Measurements from ENCODE around the gene GGCT.

GGCT gene

DNA sequence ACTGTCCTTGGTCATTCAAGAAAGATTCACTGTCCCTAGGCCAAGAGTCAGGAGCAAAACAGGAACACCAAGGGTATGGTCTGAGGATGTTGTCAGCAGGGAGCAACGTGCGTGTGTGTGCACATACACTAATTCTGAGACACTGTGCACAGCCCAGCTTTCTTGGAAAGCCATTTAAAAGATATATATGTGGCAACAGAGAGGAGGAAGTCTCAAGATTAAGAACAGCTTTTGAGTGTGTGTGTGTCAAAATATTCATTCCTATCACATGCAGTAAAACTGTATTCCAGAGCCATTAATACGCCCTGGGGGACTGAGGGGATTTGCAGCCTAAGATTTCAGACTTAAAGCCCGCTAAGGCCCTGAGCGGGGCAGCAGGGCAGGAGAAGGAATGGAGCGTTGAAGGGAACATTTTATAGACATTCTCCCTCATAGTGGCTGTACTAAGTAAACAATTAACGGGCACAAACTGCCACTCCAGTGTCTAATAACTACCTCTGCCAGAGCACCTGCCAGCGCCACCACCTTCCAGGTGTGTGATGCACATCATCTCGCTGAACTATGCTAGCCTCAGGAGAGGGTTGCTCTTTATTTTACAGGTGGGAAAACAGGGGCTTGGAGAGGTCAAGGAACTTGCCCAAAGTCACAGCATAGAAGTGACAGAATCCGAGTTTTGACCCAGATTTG lies 28.0 kb downstream of the GGCT start:
- DNase-seq = no peak

DNA sequence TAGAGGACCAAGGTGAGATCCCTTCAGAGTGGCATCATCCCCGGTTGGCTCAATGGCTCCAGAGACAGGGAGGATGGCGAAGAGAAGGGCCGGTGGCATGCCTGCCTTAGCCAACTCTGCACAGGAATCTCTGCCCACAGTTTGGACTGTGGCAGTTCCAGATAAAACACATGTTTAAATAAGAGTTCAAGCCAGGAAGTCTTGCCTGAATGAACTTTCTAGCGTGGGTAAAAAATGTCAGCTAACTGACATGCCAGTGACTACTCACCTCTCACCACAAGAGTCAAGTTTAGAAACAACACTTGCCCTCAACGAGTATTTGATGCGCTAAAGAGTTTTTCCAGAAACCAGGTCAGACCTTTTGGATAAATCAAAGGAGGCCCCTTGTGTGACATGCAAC lies 29.0 kb downstream of the GGCT start:
- no peak for DNase-seq

DNA sequence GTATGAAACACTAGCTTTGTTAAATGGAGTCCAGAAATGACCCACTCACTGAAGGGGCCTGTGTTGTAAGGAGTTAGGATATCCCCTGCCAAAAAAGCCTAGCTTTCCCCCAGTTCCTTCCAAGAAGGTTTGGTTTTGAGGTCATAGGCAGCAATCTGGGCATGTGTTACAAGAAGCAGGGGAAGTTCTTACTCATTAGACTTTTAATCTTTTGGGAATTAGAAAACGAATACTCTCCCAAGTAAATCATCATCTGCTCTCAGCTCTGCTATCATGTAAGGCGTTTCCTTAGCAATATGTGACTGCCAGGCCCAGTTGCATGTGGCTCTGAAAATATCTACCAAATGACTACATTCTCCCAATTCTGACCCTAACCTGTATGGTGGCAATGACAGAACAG lies 29.7 kb downstream of the GGCT start:
- no peak for DNase-seq

DNA sequence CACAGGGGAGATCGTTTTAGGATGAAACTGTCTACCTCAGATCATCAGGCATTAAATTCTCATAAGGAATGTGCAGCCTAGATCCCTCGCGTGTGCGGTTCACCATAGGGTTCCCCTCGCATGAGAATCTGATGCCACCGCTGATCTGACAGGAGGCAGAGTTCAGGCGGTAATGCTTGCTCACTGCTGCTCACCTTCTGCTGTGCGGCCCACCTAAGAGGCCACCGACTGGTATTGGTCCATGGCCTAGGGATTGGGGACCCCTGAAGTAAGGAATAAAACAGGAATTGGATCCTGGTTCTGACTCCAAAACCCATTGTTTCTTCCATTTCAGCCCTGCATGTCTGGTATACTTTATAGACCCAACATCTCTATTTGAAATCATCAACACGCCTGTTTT lies 30.1 kb downstream of the GGCT start:
- no peak for DNase-seq

DNA sequence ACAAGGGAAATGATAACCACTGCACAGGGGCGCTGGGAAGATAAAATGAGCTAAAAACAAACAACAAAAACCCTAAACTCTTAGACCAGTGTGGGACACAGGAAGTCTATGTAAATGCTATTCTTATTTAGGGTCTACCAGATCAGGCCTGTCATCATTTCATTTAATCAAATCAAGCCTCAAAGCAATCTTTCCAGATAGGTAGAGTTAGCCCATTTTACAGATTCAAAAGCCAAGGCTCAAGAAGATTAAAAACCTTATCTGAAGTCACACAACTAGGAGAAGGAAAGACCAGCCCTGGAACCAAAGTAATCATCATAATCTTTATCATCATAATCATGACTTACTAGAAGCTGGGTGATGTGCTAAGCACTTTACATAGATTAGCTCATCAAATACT lies 30.7 kb downstream of the GGCT start:
- no peak for DNase-seq

DNA sequence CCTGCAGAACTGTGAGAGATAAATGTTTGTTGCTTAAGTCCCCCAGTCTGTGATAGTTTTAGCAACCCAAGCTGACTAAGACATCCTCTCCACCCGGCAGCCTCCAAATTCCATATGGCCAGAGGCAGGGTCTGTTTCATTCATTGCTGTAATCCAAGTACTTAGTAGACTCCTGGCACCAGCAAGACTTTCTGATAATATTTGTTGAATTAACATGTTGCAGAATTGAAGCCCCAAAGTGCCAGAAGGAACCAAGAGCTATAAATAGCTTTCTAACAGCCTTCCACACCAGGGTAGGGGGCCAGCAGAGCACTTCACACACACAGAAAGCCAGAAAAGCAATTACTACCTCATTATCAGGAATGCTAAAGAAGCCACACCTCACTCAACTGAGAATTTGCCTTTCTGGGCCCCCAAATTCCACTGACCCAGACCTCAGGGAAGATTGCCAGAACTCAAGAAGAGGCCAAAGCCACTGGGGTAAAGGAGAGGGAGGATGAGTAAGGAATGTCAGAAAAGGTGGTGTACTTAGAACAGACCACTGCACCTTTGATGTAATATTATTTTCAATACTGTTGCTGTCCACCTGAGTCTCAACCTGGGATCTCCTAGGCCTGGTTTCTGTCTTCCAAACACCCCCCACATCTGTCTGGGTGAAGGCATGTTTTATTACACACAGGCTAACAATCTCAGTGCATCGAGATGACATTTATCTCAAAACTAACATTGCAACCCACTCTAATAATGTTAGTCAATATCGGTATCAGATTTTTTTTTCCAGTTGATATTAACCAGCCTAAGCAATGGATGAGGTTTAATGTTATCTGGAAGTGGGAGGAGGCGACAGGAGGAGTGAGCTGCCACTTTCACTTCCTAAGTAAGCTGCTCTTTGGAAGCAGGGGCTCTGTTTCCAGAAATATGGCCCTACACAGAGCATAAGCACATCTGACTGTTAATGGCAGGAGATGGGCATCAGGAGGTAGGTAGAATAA lies 31.5 kb downstream of the GGCT start:
- no peak for DNase-seq

DNA sequence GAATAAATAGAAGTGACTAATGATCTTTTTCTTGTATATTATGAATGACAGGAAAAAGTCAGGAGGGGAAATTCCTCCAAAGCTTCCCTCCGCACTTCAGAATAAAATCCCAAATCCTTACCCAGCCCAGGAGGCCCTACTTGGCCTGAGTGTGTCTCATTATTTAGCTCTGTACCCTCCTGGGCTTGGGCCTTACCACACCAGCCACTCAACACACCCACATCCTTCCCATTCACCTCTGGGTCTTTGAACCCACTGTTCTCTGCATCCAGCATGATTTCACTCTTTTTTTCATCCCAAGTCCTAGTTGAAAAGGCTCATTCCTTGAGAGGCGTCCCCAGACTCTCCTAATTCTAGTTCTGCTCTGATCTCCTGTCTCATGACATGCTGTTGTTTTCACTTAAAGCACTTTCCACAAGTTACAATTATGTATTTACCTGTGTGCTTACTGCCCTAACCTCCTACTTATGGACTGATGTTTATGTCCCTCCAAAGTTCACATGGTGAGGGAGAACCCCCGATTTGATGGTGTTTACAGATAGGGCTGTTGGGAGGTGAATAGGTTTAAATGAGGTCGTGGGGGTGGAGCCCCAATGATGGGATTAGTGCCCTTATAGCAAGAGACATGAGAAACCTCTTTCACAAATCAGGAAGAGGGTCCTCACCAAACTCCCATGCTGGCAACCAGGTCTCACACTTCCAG lies 32.4 kb downstream of the GGCT start:
- DNase-seq = no peak

DNA sequence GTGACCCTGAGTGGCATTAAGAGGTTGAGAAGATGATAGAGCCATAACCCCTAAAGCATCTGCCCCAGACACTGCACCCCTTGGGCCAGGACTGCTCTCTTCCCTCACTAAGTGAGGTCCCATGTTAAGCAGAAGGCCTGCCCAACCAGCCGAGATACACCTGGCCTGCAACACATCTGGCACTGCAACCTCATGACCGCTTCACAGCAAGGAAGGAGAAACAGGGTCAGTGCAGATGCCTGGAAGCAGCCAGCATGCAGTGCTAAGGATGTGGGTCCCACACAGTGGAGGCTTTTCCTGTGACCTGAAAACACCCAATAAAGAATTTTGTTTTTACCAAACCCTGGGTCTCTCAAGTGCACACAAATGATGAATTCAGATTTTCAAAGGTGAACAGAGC lies 33.4 kb downstream of the GGCT start:
- no peak for DNase-seq

DNA sequence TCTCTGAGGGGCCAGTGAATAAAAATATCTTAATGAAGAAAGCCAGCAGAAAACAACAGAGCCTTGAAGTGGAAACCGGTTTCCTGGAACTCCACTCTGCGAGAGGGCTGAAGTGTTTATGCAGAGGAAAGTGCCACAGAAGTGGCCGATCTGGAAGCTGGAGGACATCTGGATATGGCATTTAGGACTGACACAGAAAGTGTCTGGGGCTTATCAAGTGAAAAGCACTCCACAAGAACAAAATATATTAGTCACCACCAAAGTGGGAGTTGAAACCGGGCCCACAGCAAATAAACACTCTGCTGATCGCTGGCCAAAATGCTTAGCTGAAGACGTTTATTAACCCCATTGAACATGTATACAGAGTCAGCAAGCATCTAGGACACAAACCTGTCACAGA lies 33.9 kb downstream of the GGCT start:
- no peak for DNase-seq

DNA sequence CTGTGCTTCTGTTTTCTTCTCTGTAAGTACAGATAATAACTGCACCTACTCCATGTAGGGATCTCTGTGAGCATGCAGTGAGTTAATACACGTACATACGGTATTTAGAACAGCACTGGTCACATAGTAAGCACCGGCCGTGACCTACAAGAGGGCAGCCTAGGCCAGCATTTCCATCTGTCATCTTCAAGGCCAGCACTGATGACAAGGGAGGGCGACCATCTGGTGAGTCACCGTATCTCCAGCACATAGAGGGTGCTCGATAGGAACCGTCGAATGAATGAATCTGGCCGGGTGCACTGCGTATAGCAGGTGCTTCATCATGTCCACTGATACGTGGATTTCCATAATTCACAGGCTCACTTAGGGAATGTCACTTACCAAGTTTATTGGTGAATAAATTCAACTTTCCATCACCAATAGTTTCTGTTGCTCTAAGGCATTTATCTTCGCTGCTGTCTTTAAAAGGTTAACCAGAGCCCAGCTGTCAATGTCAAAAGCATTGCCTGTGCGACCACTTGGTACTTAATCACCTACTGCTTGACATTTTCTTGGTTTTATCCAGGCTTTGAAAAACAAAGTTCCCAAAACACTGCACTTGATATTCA lies 34.4 kb downstream of the GGCT start:
- DNase-seq = no peak

DNA sequence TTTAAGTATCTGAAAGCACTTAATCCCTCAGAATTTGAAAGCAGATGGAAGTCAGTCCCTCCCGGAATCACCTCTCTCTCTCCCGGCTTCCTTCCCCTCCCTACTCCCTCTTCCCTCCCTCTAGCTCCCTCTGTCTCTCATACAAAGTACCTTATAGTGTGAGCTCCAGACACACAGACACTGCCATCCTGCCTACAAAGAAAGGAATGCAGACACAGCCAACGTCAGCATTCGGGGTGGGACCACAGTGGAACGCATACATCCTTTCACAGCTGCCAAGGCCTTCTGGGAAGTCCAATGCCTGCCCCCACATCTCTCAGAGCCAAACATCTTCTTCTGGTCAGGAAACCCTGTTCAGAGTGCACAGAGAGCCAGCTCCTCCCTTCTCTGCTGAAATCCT lies 35.3 kb downstream of the GGCT start:
- no peak for DNase-seq

DNA sequence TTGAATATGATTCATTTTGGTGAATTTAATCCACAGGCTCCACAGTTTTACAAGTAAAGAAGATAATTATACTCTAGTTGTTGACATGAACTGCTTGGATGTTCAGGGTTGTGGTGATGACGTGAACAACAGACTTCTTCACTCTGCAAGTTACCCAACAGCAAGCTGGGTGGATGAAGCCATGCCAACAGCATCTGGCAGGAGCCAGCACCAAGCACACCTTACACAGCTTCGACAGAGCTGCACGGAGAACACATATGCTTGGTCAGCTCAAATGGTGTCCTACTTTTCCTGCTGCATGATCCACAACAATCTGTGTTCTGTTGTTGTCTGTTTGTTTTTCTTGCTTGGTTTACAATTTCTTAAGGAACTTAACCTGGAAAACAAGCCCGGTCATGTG lies 35.8 kb downstream of the GGCT start:
- no peak for DNase-seq

DNA sequence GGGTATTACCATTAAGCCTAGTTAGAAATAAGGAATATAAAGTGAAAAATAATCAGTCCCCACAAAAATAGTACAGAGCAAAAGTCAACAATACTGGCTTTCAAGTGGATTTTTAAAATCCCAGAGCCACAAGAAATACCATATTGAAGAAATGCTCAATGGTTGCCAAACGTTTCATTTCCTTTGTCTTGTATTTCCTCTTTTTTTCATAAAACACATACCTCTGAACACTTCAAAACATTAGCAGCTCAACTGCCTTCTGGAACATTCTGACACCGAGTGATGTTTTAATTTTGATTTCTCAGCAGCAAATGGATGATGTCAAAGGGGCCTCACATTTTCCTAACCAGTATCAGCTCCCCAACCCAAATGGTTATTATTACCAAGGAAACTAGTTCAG lies 36.6 kb downstream of the GGCT start:
- DNase-seq = no peak

DNA sequence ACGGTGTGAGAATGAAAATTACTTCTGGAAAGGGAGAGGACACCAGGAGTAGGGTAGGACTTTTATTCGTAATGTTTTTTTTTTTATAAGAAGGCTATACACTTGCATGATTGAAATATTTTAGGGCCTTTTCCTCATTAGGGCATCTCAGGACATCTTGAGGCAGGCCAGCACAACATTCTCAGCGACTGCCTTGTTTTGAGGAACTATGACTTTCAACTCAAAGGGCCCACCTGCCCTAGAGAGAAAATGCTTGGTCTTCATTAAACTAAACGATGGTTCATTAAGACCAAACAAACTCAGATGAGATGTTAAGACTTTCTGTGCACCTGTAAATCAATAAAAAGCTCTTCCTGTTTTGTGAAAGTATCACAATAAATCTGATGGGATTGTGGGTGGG lies 37.4 kb downstream of the GGCT start:
- DNase-seq = no peak

DNA sequence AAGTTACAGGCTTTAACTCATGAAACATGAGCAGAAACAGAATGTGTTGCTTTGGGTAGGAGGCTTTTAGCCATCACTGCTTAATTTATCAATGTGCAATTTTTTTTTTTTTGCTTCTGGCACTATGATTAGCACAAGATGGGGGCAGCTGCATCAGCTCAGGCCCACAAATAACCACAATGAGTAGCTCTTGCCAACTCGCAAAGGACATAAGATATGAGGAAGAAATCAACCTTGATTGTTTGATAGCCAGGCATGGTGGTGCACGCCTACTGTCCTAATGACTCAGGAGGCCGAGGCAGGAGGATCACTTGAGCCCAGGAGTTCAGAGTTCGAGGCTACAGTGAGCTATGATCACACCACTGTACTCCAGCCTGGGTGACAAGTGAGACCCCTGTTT lies 38.4 kb downstream of the GGCT start:
- DNase-seq = no peak

DNA sequence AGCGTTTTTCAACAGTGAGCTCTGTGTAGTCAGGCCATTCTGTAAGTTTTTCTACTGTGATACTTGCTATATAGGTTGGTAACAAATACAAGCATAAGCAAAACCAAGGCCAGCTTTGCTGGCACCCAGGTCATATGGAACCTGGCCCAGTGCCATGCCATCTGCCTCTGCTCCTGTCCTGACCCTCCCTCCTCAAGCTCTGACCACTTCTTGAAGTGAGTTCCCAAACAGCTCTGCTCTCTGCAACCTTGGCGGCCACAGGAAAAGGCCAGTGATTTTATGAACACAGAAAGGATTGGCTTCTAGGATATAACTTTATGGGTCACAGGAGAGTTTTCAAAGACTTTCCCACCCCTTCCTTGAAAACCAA lies 38.8 kb downstream of the GGCT start:
- no peak for DNase-seq

DNA sequence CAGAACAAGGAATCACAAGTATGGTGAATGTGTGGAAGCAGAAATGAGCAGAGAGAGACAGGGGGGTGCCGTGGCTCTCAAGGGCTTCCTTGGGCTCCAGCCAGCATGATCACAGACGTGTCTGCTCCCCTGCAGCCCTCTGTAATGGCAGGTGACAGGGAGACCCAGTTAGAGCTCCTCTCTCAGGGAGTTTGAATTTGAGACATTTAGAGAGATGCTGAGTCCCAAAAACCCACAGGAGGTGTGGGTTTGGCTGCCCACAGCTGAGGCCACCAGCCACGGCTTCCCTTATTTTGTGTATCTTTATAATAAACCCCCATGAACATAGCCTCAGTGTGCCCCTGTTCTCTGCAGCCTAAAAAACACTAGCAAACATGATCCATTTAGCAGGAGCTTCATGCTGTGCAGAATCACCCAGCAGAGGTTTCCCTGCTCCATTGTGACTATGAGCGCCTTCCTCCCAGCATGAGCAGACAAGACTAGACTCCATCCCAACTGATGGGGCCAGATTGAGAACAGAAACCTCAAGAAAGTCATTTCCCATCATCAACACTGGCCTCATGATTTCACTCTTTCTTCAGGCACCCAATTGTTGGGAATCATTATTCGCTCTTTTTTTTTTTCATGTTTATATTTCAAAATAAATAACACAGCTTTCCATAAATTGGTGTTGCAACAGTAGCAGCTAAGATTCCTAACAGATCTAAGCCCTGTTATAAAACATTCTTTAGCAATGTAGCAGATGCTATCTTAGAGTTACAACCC lies 39.4 kb downstream of the GGCT start:
- no peak for DNase-seq

DNA sequence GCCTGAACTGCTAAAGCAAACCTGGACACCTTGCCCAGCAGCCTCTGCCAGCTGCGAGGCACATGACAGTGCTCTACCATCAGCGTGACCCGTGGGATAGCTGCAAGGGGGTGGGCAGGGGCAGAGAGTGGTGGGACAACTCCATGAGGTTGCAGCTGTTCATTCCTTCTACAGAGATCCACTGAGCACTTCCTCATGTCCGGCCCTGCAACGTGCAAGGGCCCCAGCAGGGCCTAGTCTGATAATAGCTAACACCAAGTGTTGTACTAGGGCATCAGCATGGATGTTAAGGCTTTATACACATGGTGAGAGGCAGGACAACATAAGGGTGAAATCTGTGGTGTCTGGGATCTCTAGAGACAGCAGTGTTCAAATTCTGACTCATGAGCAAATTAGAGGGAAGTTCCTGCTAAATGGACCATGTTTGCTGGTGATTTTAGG lies 40.4 kb downstream of the GGCT start:
- DNase-seq = no peak

DNA sequence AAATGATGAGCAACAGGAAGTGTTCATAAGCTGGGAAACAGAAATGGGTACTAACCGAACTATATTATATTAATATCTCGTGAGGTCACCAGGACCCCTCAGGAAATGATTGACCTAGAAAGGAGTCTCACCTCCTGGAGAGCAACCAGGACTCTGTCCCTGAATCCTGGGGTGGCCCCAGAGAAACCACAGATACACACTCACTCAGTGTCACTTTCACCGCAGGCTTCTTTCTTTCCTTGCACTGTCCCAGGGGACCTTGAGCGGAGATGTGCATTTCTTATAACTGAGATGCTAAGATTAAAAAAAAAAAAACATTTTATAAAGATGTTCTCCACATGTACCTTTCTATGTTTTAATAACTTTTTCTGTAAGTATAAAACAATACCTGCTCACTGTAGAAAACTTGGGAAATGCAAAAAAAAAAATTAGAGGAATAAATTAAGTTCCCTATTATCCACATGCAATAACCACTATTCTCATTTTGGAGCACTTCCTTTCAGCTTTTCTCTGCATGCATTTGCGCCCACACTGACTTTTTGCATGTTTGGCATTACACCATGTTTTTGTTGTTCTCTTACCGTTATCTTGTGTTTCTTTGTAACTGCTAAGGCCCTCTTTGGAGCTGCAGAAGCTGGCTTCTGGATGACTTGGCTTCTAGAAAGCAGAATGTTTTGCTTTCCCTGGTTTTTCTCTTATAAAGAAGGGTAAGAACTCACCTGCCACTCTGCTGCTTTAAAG lies 41.1 kb downstream of the GGCT start:
- DNase-seq = no peak

DNA sequence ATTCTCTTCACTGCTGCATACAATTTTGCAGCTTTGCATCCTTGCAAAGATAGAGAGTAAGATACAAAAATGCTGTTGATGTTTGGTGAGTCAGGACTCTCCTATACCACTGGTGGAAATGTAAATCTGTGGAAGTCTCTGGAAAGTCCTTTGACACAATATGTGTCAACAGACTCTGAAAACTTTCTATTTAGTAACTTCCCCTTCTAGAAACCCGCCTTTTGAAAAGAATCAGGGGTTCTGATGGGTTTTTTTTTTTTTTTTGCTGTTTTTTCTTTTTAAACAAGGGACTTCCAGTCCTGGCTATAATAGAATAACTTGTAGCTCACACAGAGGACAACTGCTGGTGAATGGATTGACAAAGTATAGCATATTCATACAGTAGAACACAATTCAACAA lies 42.5 kb downstream of the GGCT start:
- DNase-seq = no peak

DNA sequence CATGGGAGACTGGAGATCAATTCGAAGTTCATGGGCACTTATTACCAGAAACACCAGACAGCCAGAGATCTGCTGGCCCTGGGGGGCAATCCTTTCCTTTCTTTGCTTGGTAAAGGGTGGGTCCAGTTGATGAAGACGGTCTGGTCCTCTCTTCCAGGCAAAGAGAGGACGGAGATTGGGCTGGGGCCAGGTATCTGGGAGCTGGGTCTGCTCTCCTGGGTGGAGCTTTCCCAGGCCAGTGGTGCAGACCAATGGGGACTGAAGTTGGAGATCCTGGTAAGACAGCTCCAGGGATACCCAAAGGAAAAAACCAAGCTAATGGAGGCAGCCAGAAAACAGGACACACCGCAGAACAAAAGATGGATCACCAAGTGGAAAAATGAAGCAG lies 44.4 kb downstream of the GGCT start:
- DNase-seq = no peak

Data from activated gamma-delta T cell (primary cell).